ENCODE data around the gene TSPYL1.

DNA sequence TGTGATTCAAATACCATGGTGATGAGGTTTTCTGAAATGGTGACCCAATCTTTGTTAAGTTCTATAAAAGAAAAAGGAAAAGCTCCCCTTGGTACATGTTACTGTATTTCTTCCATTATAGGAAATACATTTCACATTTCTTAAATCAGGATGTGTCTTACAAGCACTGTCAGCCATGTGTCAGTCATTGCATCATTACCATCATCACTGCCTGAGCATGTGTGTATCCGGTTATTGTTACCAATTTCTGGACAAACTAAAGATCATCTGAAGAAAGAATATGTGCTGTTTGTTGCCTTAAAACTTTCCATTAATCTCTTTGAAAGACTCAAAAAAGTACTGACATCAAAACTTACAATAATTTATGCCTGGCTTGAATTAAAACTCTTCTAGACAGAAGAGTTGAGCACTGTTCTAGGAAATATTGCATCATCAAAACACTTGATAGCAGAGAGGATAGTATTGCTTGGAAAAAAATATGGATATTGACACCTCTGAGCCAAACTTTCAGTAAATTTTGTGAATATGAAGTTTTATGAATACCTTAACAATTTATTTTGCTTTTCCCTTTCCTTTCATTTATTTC is 7.1 kb upstream of the TSPYL1 start:
- TF ChIP-seq YY1 (IDR thresholded peaks at IDR 0.05; ENCODE audit: insufficient read depth, insufficient read length) = no peak
- TF ChIP-seq ZNF274 (IDR thresholded peaks at IDR 0.05; ENCODE audit: low read depth, low read length) = no peak

All from NT2/D1 (cell line).